DND-41 (cell line): ENCODE results near the gene AGAP1.

Experiments
- ATAC-seq: fragments of 200-7000 bp; cut with Tn5 transposase; 3 replicates; pipeline ENCODE4 v1.9.1; 2021; ENCODE audit warnings: low read depth; ENCODE audit not compliant: insufficient read depth
- DNase-seq: peaks from one replicate; pipeline ENCODE4 v3.0.0-alpha.2; 2020
- H2AFZ ChIP-seq: 2 replicates; pipeline ENCODE4 v1.6.0; 2012; ENCODE audit warnings: low read depth, low read length
- H3K27ac ChIP-seq: 2 replicates; pipeline ENCODE4 v1.5.1; 2012; ENCODE audit warnings: low read length, inconsistent platforms
- H3K27me3 ChIP-seq: fragments of 200-600 bp; sonication (generic); 2 replicates; pipeline ENCODE4 v1.6.0; 2012; ENCODE audit warnings: low read length, mild to moderate bottlenecking, inconsistent platforms; ENCODE audit not compliant: insufficient read depth, poor library complexity
- H3K36me3 ChIP-seq: 2 replicates; pipeline ENCODE4 v1.5.1; 2012; ENCODE audit warnings: low read length, inconsistent platforms; ENCODE audit not compliant: insufficient read depth
- H3K4me1 ChIP-seq: 2 replicates; pipeline ENCODE4 v1.5.1; 2012; ENCODE audit warnings: mild to moderate bottlenecking, low read length; ENCODE audit not compliant: insufficient read depth
- H3K4me2 ChIP-seq: 2 replicates; pipeline ENCODE4 v1.6.0; 2012; ENCODE audit warnings: mild to moderate bottlenecking, moderate library complexity, low read length, inconsistent platforms; ENCODE audit not compliant: insufficient read depth
- H3K4me3 ChIP-seq, 2 experiments: fragments of 200-600 bp in 1 of 2; shearing (Covaris generic) in 1 of 2; 2 replicates each; pipeline ENCODE4 v1.5.1; 2012 to 2016; ENCODE audit warnings: inconsistent platforms in 2 of 2, low read length in 2 of 2, mild to moderate bottlenecking in 2 of 2, low read depth in 1 of 2, moderate library complexity in 1 of 2
- H3K79me2 ChIP-seq: 2 replicates; pipeline ENCODE4 v1.6.0; 2012; ENCODE audit warnings: low read length, inconsistent platforms; ENCODE audit not compliant: insufficient read depth
- H3K9ac ChIP-seq: 2 replicates; pipeline ENCODE4 v1.6.0; 2012; ENCODE audit warnings: low read depth, mild to moderate bottlenecking, inconsistent platforms, low read length, moderate library complexity
- H3K9me3 ChIP-seq: 2 replicates; pipeline ENCODE4 v1.5.1; 2012; ENCODE audit warnings: low read length, moderate library complexity, mild to moderate bottlenecking, inconsistent platforms; ENCODE audit not compliant: insufficient read depth, severe bottlenecking
- H4K20me1 ChIP-seq: 2 replicates; pipeline ENCODE4 v1.6.0; 2012; ENCODE audit warnings: low read length; ENCODE audit not compliant: insufficient read depth
- CTCF ChIP-seq: IDR thresholded peaks from 2 replicates; pipeline ENCODE4 v1.5.1; 2012; ENCODE audit warnings: borderline replicate concordance, low read length, moderate library complexity, mild to moderate bottlenecking; ENCODE audit not compliant: poor library complexity, severe bottlenecking; ENCODE audit errors: extremely low read depth
- EZH2 ChIP-seq: IDR thresholded peaks from 3 replicates; pipeline ENCODE4 v1.6.1; 2012; ENCODE audit warnings: borderline replicate concordance, low read depth, mild to moderate bottlenecking, moderate library complexity, low read length, inconsistent platforms; ENCODE audit not compliant: severe bottlenecking

Gene AGAP1

DNA sequence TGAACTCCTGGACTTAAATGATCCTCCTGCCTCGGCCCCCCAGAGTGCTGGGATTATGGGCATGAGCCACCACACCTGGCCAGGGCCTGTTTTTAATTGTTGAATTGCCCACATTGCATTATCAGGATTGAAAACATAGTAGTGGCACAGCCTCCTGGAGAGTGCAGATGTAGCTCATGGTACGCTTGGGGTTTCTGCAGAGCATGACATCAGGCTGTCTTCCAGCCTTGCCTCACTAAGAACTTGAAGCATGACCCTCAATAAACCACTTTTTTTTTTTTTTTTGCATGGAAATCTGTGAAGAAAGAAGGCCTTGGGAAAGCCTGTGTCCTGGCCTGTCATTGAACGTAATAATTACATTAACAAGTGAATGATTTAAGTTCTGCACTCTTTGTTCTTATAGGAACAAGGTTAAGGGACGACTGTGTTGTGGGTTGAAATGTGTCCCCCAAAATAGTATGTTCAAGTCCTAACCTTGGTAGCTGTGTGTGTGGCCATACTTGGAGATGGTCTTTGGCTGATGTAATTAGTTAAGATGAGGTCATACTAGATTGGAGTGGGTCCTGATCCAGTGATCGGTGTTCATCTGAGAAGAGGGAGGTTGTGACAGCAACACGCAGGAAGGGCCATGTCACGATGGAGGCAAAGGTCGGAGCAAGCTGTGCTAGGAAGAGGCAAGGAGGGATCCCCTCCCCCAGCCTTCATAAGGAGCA, 90.2 kb downstream of the AGAP1 start:
- Histone ChIP-seq H3K9ac (no peak overlapping the region), H3K79me2 (no peaks in the 10 kb centered on the region), H3K4me3 (no peak overlapping the region), H3K36me3 (no peaks in the 10 kb centered on the region), H3K4me1 (no peaks in the 10 kb centered on the region), H3K4me2 (no peak overlapping the region), H4K20me1 (0 out of 2 replicates have a peak, but pooled peaks cover 3% of the 10 kb centered on the region), H3K27ac (no peak overlapping the region), H2AFZ (no peak overlapping the region), H3K9me3 (no peaks in the 10 kb centered on the region), H3K27me3 (peaks cover 35% of the 10 kb centered on the region)
- no peak for DNase-seq
- no peak for ATAC-seq
- no peak for TF ChIP-seq EZH2

DNA sequence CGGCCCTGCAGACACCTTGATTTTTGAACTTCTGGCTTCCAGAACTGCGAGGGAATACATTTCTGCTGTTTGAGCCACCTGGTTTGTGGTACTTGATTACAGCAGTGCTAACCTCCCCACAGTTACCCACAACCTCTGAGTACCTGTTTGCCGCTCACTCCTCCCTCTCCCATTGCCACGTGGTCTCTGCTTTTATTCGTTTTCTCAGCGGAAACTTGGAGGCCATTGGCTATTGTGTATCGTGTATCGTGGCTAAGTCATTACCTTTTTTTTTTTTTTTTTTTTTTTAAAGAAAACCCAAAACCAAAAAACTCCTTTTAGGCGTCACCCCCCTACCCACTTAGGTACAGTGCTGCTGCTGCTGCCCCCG, 90.8 kb downstream of the AGAP1 start:
- Histone ChIP-seq H3K4me3 (no peak overlapping the region), H3K27me3 (peaks cover 35% of the 10 kb centered on the region), H3K27ac (no peak overlapping the region), H3K9me3 (no peaks in the 10 kb centered on the region), H3K4me2 (no peak overlapping the region), H3K9ac (no peak overlapping the region), H2AFZ (no peak overlapping the region), H4K20me1 (0 out of 2 replicates have a peak, but pooled peaks cover 3% of the 10 kb centered on the region), H3K79me2 (no peaks in the 10 kb centered on the region), H3K4me1 (no peaks in the 10 kb centered on the region), H3K36me3 (no peaks in the 10 kb centered on the region)
- DNase-seq (no peak), ATAC-seq (no peak)
- TF ChIP-seq CTCF: no peak
- TF ChIP-seq EZH2: no peak

GRCh38 chr2:235587202-235587601, 93.4 kb downstream of the AGAP1 start:
- H2AFZ ChIP-seq: no peak overlapping the region
- H3K79me2 ChIP-seq: no peaks in the 10 kb centered on the region
- H3K27ac ChIP-seq: no peak overlapping the region
- no peaks in the 10 kb centered on the region for H3K36me3 ChIP-seq
- no peaks in the 10 kb centered on the region for H3K4me1 ChIP-seq
- DNase-seq (no peak), ATAC-seq (no peak)
- TF ChIP-seq CTCF (no peak), EZH2 (no peak)
- H3K4me3 ChIP-seq: no peak overlapping the region
- H3K27me3 ChIP-seq: peaks cover 28% of the 10 kb centered on the region
- H3K9ac ChIP-seq: no peak overlapping the region
- H4K20me1 ChIP-seq: 0 out of 2 replicates have a peak, but pooled peaks cover 3% of the 10 kb centered on the region
- no peak overlapping the region for H3K4me2 ChIP-seq
- no peaks in the 10 kb centered on the region for H3K9me3 ChIP-seq

DNA sequence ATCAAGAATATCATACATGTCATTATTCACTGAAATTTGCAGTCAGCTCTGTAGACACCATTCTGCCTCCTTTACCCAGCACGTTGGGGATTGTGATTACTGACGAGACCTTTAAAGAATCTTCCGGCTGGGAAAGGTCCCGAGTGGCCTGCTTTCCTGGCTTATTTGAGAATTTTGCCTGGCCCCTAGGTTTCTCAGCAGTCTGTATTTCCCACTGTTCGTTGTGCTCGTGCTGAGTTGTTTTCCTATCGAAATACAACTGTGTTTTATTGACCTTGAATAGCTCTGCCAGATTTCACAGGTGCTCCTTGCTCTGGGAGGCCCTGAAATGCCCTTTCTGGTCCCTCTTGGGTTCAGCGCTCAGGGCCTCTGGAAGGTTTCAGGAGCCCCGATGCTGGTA, 94.9 kb downstream of the AGAP1 start:
- Histone ChIP-seq H3K4me1 (no peaks in the 10 kb centered on the region), H3K79me2 (no peaks in the 10 kb centered on the region), H2AFZ (no peak overlapping the region), H3K27ac (no peak overlapping the region), H3K27me3 (peaks cover 27% of the 10 kb centered on the region), H3K9me3 (no peaks in the 10 kb centered on the region), H3K9ac (no peak overlapping the region), H3K4me2 (no peak overlapping the region), H3K36me3 (no peaks in the 10 kb centered on the region), H4K20me1 (0 out of 2 replicates have a peak, but pooled peaks cover 3% of the 10 kb centered on the region), H3K4me3 (no peak overlapping the region)
- no peak for DNase-seq
- ATAC-seq: no peak
- no peak for TF ChIP-seq CTCF
- no peak for TF ChIP-seq EZH2
